Psoas muscle (tissue), 8 donors: Measurements from ENCODE around the gene TTC13. TPM values are rescaled to one million over a fixed set of nuclear protein-coding genes. Genes with fewer than 3 reads are reported as not detected.

Source experiments
- ATAC-seq, 4 donors: fragments of 200-7000 bp; cut with Tn5 transposase; one replicate each; pipeline ENCODE4 v1.9.1; 2020; ENCODE audit warnings: moderate library complexity in 3 of 4, mild to moderate bottlenecking in 2 of 4
- DNase-seq, 2 donors: peaks; one replicate each; pipeline ENCODE4 v3.0.0-alpha.2; 2020
- H3K27ac ChIP-seq: fragments of 200-600 bp; one replicate; pipeline ENCODE4 v1.8.0; 2022
- H3K27me3 ChIP-seq, 3 donors: fragments of 200-600 bp in 1 of 3; one replicate each; pipeline versions ENCODE4 v1.6.1 to v1.8.0; 2013 to 2022; ENCODE audit warnings: low read length in 2 of 3, mild to moderate bottlenecking in 2 of 3, moderate library complexity in 1 of 3; ENCODE audit not compliant: insufficient read depth in 3 of 3
- H3K36me3 ChIP-seq, 2 donors: fragments of 200-600 bp in 1 of 2; one replicate each; pipeline versions ENCODE4 v1.6.1 to v1.8.0; 2013 to 2022; ENCODE audit warnings: low read depth in 1 of 2, mild to moderate bottlenecking in 1 of 2, moderate library complexity in 1 of 2; ENCODE audit not compliant: insufficient read depth in 1 of 2
- H3K4me1 ChIP-seq: fragments of 200-600 bp; one replicate; pipeline ENCODE4 v1.8.0; 2022
- H3K4me3 ChIP-seq: fragments of 200-600 bp; one replicate; pipeline ENCODE4 v1.8.0; 2022; ENCODE audit warnings: mild to moderate bottlenecking
- H3K9me3 ChIP-seq: fragments of 200-600 bp; one replicate; pipeline ENCODE4 v1.8.0; 2022
- CTCF ChIP-seq: fragments of 200-600 bp; IDR thresholded peaks from one replicate; pipeline ENCODE4 v1.8.0; 2022; ENCODE audit warnings: antibody characterized with exemption
- WGBS, 3 donors: extraction: QIAGEN DNeasy Blood & Tissue Kit; methylation state at CpG; one replicate each; pipeline versions ENCODE4 v1.1.6 to v1.1.7; 2013; 5-methylcytosine and 5-hydroxymethylcytosine counted together
- intact Hi-C, 2 donors: fragments of 100-400 bp; cut with DNase I; formaldehyde crosslinking; loops; one replicate each; pipeline versions ENCODE4 v1.11.0 to v1.14.2; 2022
- polyA plus RNA-seq, 3 donors: library from polyadenylated mRNA; stranded (reverse); fragments of 200-250 nt; gene quantifications; one replicate each; pipeline ENCODE4 v1.2.3, GENCODE V29; 2013
- total RNA-seq, 4 donors: library from RNA; stranded (reverse); fragmentation: NEBNext Ultra II Directional in 2 of 4; extraction: Animal tissue kit (Norgen Biotek cat#: 25700) in 2 of 4; gene quantifications; one replicate each; pipeline versions ENCODE4 v1.2.1 to v1.2.4, GENCODE V29; 2021 to 2023
- donor health status: healthy with polysubstance abuse.
- donor health status: DM: no; HTN: no; CAD: no; lungs with moderate emphysema.
- donor health status: Bipolar disorder and iron deficiency.
- donor health status: healthy.
- donor health status: DM: yes; HTN: yes; CAD: no.
- donor health status: DM: no; HTN: no; CAD: no.
- donor health status: DM: no; HTN: no; CAD: no.
- donor health status: DM: yes; HTN: yes; CAD: no.

The TTC13 gene
- total and polyA plus RNA-seq, 7 donors: 7.6 to 24.2 (median 11.2) TPM

- Histone ChIP-seq H3K27ac (no peak overlapping the region), H3K4me1 (peaks cover 13% of the 10 kb centered on the region), H3K27me3 (no peaks in the 10 kb centered on the region), H3K36me3 (peaks cover 0 to 12% of the 10 kb centered on the region in 2 donors), H3K4me3 (no peak overlapping the region), H3K9me3 (no peaks in the 10 kb centered on the region)
- WGBS, 3 donors: 81 to 100% (median 82%) methylated on average over 1 of the region's 1 CpG
- no peak for ATAC-seq
- TF ChIP-seq CTCF: no peak
- intact Hi-C loops: no loop called here
- DNase-seq: no peak
Measured at GRCh38 chr1:230972855-230973271, 5.8 kb downstream of the TTC13 start.

GRCh38 chr1:230971771-230972170 is 6.9 kb downstream of the TTC13 start:
- intact Hi-C loops: no loop called here
- Histone ChIP-seq H3K27ac (no peak overlapping the region), H3K36me3 (peaks cover 0 to 12% of the 10 kb centered on the region in 2 donors), H3K4me3 (no peak overlapping the region), H3K27me3 (no peaks in the 10 kb centered on the region), H3K9me3 (no peaks in the 10 kb centered on the region), H3K4me1 (peaks cover 2% of the 10 kb centered on the region)
- ATAC-seq (no peak), DNase-seq (no peak)
- no peak for TF ChIP-seq CTCF

GRCh38 chr1:230970432-230970831 is 8.2 kb downstream of the TTC13 start:
- no peak for TF ChIP-seq CTCF
- ATAC-seq: no peak
- intact Hi-C loops: no loop called here
- Histone ChIP-seq H3K4me1 (no peaks in the 10 kb centered on the region), H3K4me3 (no peak overlapping the region), H3K27me3 (no peaks in the 10 kb centered on the region), H3K36me3 (peaks cover 0 to 2% of the 10 kb centered on the region in 2 donors), H3K9me3 (no peaks in the 10 kb centered on the region), H3K27ac (no peak overlapping the region)
- WGBS, 3 donors: 88 to 92% (median 91%) methylated on average over 5 of the region's 5 CpGs
- no peak for DNase-seq

GRCh38 chr1:230966358-230966873 is 12.2 kb downstream of the TTC13 start:
- no peak for ATAC-seq

More at GRCh38 chr1:230966358-230966873, 12.2 kb downstream of the TTC13 start:
- H3K4me3 ChIP-seq: no peak overlapping the region
- intact Hi-C loops: no loop called here
- H3K36me3 ChIP-seq: no peaks in the 10 kb centered on the region
- DNase-seq: no peak
- H3K9me3 ChIP-seq: no peaks in the 10 kb centered on the region
- no peaks in the 10 kb centered on the region for H3K27me3 ChIP-seq
- no peaks in the 10 kb centered on the region for H3K4me1 ChIP-seq
- TF ChIP-seq CTCF: no peak
- no peak overlapping the region for H3K27ac ChIP-seq
- 85 to 93% (median 90%) methylated on average over 5 of the region's 5 CpGs for WGBS, 3 donors
